ENCODE measurements around the gene NOD2.
A peak's percentile ranks its signal among the peaks of the same experiment; 100 is the strongest.

The NOD2 gene

GRCh38 chr16:50712956-50713355 lies 19.6 kb downstream of the NOD2 start:
- H3K9me3 Mint-ChIP-seq = no peaks in the 10 kb centered on the region
- H3K27me3 Mint-ChIP-seq = no peaks in the 10 kb centered on the region
- H3K4me3 Mint-ChIP-seq = no peak overlapping the region
- peaks cover 2% of the 10 kb centered on the region for H3K36me3 Mint-ChIP-seq
- H3K4me1 Mint-ChIP-seq = peaks cover 40% of the 10 kb centered on the region
- no peak overlapping the region for H3K27ac Mint-ChIP-seq

- Mint-ChIP-seq H3K36me3 (peaks cover 2% of the 10 kb centered on the region), H3K27ac (no peak overlapping the region), H3K27me3 (no peaks in the 10 kb centered on the region), H3K4me3 (no peak overlapping the region), H3K4me1 (peaks cover 40% of the 10 kb centered on the region), H3K9me3 (no peaks in the 10 kb centered on the region)
These were observed 23.7 kb downstream of the NOD2 start for GRCh38 chr16:50717091-50717490.

- H3K27me3 Mint-ChIP-seq = no peaks in the 10 kb centered on the region
- H3K4me3 Mint-ChIP-seq = no peak overlapping the region
- peaks cover 3% of the 10 kb centered on the region for H3K36me3 Mint-ChIP-seq
- peak overlapping the region; percentile 46 for H3K27ac Mint-ChIP-seq
- no peaks in the 10 kb centered on the region for H3K9me3 Mint-ChIP-seq
- peaks cover 44% of the 10 kb centered on the region for H3K4me1 Mint-ChIP-seq
These were observed 24.1 kb downstream of the NOD2 start for GRCh38 chr16:50717494-50717893.

DNA sequence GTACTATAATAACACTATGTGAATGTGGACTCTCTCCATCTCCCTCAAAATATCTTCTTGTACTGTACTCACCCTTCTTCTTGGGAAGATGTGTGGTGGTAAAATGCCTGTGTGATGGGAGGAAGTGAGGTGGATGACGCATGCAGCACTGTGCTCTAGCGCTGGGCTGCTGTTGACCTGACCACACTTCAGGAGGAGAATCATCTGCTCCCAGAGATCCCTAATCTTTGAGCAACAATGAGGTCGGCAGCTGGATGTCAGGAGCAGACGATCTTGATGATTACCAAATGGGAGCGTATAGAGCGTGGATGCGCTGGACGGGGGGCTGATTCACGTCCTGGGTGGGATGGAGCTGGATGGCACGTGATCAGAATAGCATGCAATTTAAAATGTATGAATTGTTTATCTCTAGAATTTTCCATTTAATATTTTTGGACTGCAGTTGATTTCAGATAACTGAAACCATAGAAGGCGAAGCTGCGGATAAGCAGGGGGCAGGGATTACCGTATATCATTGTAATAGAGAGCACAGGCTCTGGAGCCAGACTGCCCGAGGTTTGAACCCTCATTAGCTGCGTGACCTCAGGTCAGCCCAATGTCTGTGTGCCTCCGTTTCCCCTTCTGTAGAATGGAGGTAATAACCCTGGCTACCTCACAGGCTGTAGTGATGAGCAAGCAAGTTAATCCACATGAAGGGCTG lies 24.8 kb downstream of the NOD2 start:
- Mint-ChIP-seq H3K4me1 (peaks cover 50% of the 10 kb centered on the region), H3K36me3 (peaks cover 4% of the 10 kb centered on the region), H3K27me3 (no peaks in the 10 kb centered on the region), H3K4me3 (no peak overlapping the region), H3K27ac (peak overlapping the region; percentile 47), H3K9me3 (no peaks in the 10 kb centered on the region)

GRCh38 chr16:50718761-50719400 lies 25.5 kb downstream of the NOD2 start:
- no peaks in the 10 kb centered on the region for H3K27me3 Mint-ChIP-seq
- H3K36me3 Mint-ChIP-seq = peaks cover 4% of the 10 kb centered on the region
- peaks cover 53% of the 10 kb centered on the region for H3K4me1 Mint-ChIP-seq
- H3K27ac Mint-ChIP-seq = peak overlapping the region; percentile 80
- no peaks in the 10 kb centered on the region for H3K9me3 Mint-ChIP-seq
- no peak overlapping the region for H3K4me3 Mint-ChIP-seq

DNA sequence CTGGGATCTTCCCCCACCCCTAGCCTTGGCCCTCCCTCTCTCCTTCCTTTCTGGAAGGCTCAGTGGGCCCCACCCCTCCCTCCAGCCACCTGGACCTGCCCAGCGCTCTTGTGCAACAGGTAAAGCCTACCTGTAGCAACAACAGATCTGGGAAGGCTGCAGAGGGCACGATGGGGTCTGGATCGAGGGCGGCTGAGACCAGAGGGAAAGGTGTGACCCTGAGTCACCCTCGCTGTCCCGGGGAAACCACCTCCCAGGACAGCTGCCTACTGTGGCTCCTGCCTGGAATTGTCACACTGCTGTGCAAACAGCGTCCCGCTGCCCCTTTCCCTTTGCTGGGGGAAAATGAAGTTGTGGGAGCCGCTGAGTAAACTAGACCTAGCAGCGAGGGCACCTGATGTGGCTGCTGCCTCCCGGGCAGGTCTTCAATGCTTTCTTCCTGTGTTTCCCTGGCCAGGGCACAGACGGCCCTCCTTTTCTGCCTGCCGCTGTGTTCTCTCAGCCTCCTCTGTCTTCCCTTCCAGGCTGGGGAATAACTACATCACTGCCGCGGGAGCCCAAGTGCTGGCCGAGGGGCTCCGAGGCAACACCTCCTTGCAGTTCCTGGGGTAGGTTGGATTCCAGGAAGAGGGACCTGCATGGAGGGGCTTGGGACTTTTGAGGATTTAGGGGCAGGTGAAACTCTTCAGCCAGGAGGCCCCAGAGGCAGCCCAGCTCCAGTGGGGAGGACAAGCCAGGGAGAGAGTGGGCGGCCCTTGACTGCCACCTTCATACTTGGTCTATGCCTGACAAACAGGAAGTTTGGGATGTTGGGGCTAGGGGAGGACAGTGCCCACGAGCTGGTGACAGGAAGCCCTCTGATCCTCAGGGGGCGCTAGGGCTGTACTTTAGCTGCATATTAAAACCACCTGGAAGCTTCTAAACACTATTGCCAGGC lies 26.3 kb downstream of the NOD2 start:
- Mint-ChIP-seq H3K9me3 (no peaks in the 10 kb centered on the region), H3K4me1 (peaks cover 53% of the 10 kb centered on the region), H3K36me3 (peaks cover 4% of the 10 kb centered on the region), H3K4me3 (no peak overlapping the region), H3K27ac (peak overlapping the region; percentile 27), H3K27me3 (no peaks in the 10 kb centered on the region)

DNA sequence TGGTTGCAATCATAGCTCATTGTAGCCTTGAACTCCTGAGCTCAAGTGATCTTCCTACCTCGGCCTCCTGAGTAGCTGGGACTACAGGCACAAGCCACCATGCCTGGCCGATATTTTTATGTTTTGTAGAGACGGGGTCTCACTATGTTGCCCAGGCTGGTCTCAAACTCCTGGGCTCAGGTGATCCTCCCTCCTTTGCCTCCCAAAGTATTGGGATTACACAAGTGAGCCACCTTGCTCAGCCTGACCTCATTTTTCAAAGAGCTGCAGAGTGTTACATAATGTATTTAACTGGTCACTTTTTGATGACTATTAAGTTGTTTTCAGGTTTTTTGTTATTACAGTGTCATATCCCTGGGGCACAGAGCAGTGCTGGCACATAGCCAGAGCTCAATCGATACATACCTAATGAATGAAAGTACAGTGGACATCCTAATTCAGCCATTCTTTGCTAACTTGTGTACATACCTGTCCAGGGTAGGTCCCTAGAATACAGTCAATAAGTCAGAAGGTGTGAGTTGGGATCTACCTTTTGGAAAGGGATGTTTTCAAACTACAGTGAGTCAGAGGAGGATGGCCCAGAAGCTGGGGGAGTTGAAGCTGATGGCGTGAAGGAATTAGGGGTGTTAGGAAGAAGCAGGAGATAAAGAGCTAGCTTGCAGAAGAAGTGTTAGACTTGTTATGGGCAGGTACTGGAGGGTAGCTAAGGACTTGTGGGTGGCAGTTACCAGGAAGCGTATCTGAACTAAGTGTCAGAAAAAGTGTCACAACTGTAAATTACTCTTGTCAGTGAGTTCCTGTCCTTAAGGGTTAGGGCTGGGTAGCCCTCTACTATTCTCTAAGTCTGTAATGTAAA lies 28.4 kb downstream of the NOD2 start:
- no peaks in the 10 kb centered on the region for H3K9me3 Mint-ChIP-seq
- peaks cover 5% of the 10 kb centered on the region for H3K36me3 Mint-ChIP-seq
- H3K4me3 Mint-ChIP-seq = no peak overlapping the region
- peaks cover 48% of the 10 kb centered on the region for H3K4me1 Mint-ChIP-seq
- H3K27ac Mint-ChIP-seq = no peak overlapping the region
- H3K27me3 Mint-ChIP-seq = no peaks in the 10 kb centered on the region

GRCh38 chr16:50722405-50722737 lies 29.0 kb downstream of the NOD2 start:
- peaks cover 42% of the 10 kb centered on the region for H3K4me1 Mint-ChIP-seq
- H3K4me3 Mint-ChIP-seq = no peak overlapping the region
- no peaks in the 10 kb centered on the region for H3K9me3 Mint-ChIP-seq
- H3K27me3 Mint-ChIP-seq = no peaks in the 10 kb centered on the region
- H3K27ac Mint-ChIP-seq = peak overlapping the region; percentile 81
- peaks cover 4% of the 10 kb centered on the region for H3K36me3 Mint-ChIP-seq

DNA sequence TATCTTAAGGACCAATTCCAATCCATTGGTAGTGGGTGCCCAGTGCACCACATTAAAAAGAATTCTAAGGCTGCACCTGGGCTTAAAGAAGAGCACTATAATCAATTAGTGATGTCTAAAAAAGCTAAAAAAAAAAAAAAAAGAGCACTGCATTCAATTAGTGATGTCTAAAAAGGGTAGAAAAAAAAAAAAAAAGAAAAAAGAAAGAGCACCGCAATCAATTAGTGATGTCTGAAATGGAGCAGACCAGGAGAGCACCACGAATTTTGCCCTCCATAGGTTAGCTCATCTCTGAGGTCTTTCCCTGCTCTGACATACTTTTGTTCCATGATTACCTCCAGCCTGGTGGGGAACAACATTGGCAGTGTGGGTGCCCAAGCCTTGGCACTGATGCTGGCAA lies 29.6 kb downstream of the NOD2 start:
- Mint-ChIP-seq H3K9me3 (no peaks in the 10 kb centered on the region), H3K27me3 (no peaks in the 10 kb centered on the region), H3K27ac (peak overlapping the region; percentile 11)

DNA sequence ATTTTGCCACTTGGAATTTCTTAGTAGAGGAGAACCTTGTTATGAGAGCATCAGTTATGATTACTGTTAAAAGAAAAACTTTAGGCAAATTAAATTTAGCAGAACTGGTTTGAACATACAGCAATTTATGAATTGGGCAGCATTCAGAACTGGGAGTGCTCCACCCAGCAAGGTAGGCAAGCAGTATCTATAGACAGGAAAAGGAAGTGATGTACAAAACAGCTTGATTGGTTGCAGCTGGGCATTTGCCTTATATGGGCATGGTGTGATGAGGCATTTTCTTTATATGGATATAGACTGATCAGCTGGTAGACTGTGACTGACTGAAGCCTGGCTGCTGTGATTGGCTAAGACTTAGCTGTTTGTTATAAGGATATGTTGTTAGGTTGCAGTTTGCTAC lies 30.9 kb downstream of the NOD2 start:
- no peak overlapping the region for H3K27ac Mint-ChIP-seq
- no peaks in the 10 kb centered on the region for H3K27me3 Mint-ChIP-seq
- H3K4me1 Mint-ChIP-seq = peaks cover 27% of the 10 kb centered on the region
- peaks cover 3% of the 10 kb centered on the region for H3K36me3 Mint-ChIP-seq
- no peaks in the 10 kb centered on the region for H3K9me3 Mint-ChIP-seq
- H3K4me3 Mint-ChIP-seq = no peak overlapping the region

More for the DNA sequence above, 29.6 kb downstream of the NOD2 start:
- H3K4me3 Mint-ChIP-seq = no peak overlapping the region
- H3K4me1 Mint-ChIP-seq = peaks cover 38% of the 10 kb centered on the region
- H3K36me3 Mint-ChIP-seq = peaks cover 3% of the 10 kb centered on the region

GRCh38 chr16:50731130-50731988 lies 38.0 kb downstream of the NOD2 start:
- Mint-ChIP-seq H3K4me1 (peaks cover 32% of the 10 kb centered on the region), H3K4me3 (peak overlapping the region; percentile 58), H3K36me3 (peaks cover 3% of the 10 kb centered on the region), H3K9me3 (no peaks in the 10 kb centered on the region), H3K27ac (peak overlapping the region; percentile 51), H3K27me3 (no peaks in the 10 kb centered on the region)

- Mint-ChIP-seq H3K4me1 (peaks cover 37% of the 10 kb centered on the region), H3K9me3 (no peaks in the 10 kb centered on the region), H3K36me3 (peaks cover 3% of the 10 kb centered on the region), H3K4me3 (peak overlapping the region; percentile 13), H3K27me3 (no peaks in the 10 kb centered on the region), H3K27ac (peak overlapping the region; percentile 51)
These were observed 38.8 kb downstream of the NOD2 start for GRCh38 chr16:50731989-50732832.

DNA sequence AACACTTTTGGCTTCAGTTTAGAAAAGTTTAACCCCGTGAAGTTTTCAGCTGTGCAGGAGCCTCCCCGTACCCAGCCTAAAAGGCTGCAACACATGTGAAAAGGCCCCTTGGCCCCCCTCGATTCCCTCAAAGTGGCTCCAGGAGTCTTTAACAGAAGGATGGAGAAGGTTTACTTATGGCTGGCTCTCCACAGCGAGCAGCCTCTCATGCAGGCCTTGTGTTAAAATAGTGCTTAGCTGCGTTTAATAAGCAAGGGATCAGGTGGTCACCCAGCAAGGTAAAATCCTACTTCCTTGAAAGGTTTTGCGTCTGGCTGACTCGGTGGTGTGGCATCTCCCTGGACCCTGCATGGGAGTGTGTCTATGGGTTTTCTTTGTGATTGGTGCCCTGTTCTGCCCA lies 40.1 kb downstream of the NOD2 start:
- no peak overlapping the region for H3K27ac Mint-ChIP-seq
- peaks cover 39% of the 10 kb centered on the region for H3K4me1 Mint-ChIP-seq
- H3K27me3 Mint-ChIP-seq = no peaks in the 10 kb centered on the region
- no peaks in the 10 kb centered on the region for H3K9me3 Mint-ChIP-seq
- H3K4me3 Mint-ChIP-seq = no peak overlapping the region
- H3K36me3 Mint-ChIP-seq = peaks cover 3% of the 10 kb centered on the region
